ENCODE measurements around the gene NECTIN1.

DNA sequence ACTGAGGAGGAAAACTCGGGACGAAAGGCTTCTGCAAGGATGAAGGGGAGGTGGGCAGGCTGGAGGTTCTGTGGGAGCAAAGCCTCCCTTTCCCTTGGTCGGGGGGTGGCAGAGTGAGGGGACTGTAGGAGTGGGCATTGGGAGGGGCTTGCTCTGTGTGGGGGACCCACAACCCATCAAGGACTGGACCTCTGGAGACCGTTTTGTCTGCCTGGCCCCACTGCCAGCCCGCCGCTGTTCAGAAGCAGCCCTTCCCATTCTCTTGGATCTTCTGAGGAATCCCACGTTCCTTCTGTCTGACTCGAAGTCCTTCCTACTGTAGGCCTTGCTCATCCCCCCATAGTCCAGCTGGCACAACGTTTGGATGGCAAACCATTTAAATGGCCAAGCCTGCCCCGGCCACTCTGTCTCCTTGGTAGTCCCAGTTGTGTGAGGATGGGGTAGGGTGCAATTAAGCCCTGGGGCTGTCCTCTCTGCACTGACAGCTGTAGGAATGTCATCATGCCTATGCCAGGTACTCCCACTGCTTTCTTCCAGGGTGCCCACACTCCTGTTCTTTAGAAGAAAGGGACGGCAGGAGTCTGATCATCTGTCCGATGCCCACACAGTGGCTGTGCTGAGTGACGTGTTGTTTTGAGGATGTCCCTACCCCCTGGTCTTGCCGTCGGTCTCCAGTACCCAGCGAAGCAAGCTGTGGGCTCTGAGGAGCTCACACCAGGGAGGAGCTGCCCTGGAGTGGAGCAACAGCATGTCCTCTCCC lies 17.0 kb upstream of the NECTIN1 start:
- TF ChIP-seq, protein P1, sequence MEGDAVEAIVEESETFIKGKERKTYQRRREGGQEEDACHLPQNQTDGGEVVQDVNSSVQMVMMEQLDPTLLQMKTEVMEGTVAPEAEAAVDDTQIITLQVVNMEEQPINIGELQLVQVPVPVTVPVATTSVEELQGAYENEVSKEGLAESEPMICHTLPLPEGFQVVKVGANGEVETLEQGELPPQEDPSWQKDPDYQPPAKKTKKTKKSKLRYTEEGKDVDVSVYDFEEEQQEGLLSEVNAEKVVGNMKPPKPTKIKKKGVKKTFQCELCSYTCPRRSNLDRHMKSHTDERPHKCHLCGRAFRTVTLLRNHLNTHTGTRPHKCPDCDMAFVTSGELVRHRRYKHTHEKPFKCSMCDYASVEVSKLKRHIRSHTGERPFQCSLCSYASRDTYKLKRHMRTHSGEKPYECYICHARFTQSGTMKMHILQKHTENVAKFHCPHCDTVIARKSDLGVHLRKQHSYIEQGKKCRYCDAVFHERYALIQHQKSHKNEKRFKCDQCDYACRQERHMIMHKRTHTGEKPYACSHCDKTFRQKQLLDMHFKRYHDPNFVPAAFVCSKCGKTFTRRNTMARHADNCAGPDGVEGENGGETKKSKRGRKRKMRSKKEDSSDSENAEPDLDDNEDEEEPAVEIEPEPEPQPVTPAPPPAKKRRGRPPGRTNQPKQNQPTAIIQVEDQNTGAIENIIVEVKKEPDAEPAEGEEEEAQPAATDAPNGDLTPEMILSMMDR (IDR thresholded peaks at IDR 0.05; ENCODE audit: low read length), result no peak
- no peak for TF ChIP-seq EZH2 (optimal IDR thresholded peaks at IDR 0.05; ENCODE audit: low read depth, low read length)

Measured in MM.1S (cell line).